GOT3 (cell line): ENCODE measurements around the gene GPR61.

Experiments
- DNase-seq: peaks from one replicate; lab custom pipeline; 2025; ENCODE audit warnings: mixed read lengths; lab: John Stamatoyannopoulos, UW

Gene GPR61

GRCh38 chr1:109569323-109569722 lies 29.7 kb downstream of the GPR61 start:
- DNase-seq: no peak

GRCh38 chr1:109570414-109570813 lies 30.7 kb downstream of the GPR61 start:
- no peak for DNase-seq

- DNase-seq: no peak
These were observed 34.1 kb downstream of the GPR61 start for GRCh38 chr1:109573785-109574184.

- no peak for DNase-seq
These were observed 39.3 kb downstream of the GPR61 start for GRCh38 chr1:109578947-109579443.

- DNase-seq: no peak
These were observed 39.8 kb downstream of the GPR61 start for GRCh38 chr1:109579491-109579890.

- no peak for DNase-seq
These were observed 42.3 kb downstream of the GPR61 start for GRCh38 chr1:109582021-109582420.

GRCh38 chr1:109584766-109585165 lies 45.1 kb downstream of the GPR61 start:
- DNase-seq: no peak

- no peak for DNase-seq
These were observed 46.4 kb downstream of the GPR61 start for GRCh38 chr1:109586055-109586454.

GRCh38 chr1:109589177-109589576 lies 49.5 kb downstream of the GPR61 start:
- DNase-seq: no peak

GRCh38 chr1:109589679-109590078 lies 50.0 kb downstream of the GPR61 start:
- DNase-seq: no peak

- DNase-seq: no peak
These were observed 53.2 kb downstream of the GPR61 start for GRCh38 chr1:109592916-109593315.

GRCh38 chr1:109595531-109595930 lies 55.9 kb downstream of the GPR61 start:
- no peak for DNase-seq
